Naive thymus-derived CD8-positive, alpha-beta T cell (primary cell): ENCODE measurements around the gene CYB561D1. TPM values are rescaled to one million over a fixed set of nuclear protein-coding genes. Genes with fewer than 3 reads are reported as not detected.

Experiments
- ATAC-seq, 2 donors: fragments of 150-1000 bp; cut with Tn5 transposase in 1 of 2; sonication (Bioruptor Pico), chemical (Tn5 transposase) in 1 of 2; 1 replicate in 1 of 2; 2 replicates in 1 of 2; pipeline ENCODE4 v1.10.0; 2021; ENCODE audit warnings: mild to moderate bottlenecking in 2 of 2, moderate library complexity in 2 of 2
- POLR2A ChIA-PET: fragments of 350-600 bp; sonication (Branson Sonifier 250); formaldehyde crosslinking; loops from one replicate; lab custom pipeline; 2021; ENCODE audit warnings: antibody characterized with exemption; lab: Charles Lee
- DNase-seq, 10 donors: peaks; one replicate each; pipeline versions ENCODE4 v3.0.0 to v3.0.0-alpha.2; 2020 to 2022
- H3K27ac Mint-ChIP-seq, 10 donors: one replicate each; pipeline ENCODE4 v1.8.0; 2020 to 2022; ENCODE audit warnings: mild to moderate bottlenecking in 10 of 10, mixed read lengths in 10 of 10, moderate library complexity in 4 of 10, inconsistent platforms in 1 of 10
- H3K27me3 Mint-ChIP-seq, 5 donors: one replicate each; pipeline ENCODE4 v1.8.0; 2021 to 2022; ENCODE audit warnings: mixed read lengths in 5 of 5
- H3K36me3 Mint-ChIP-seq, 3 donors: one replicate each; pipeline ENCODE4 v1.8.0; 2020 to 2022; ENCODE audit warnings: mixed read lengths in 3 of 3, mild to moderate bottlenecking in 2 of 3, inconsistent platforms in 1 of 3
- H3K4me1 Mint-ChIP-seq, 4 donors: one replicate each; pipeline ENCODE4 v1.8.0; 2021 to 2022; ENCODE audit warnings: mixed read lengths in 4 of 4
- H3K4me3 Mint-ChIP-seq, 10 donors: one replicate each; pipeline ENCODE4 v1.8.0; 2020 to 2022; ENCODE audit warnings: mild to moderate bottlenecking in 10 of 10, mixed read lengths in 10 of 10, moderate library complexity in 6 of 10, inconsistent platforms in 1 of 10
- H3K9me3 Mint-ChIP-seq, 9 donors: one replicate each; pipeline ENCODE4 v1.8.0; 2020 to 2022; ENCODE audit warnings: mixed read lengths in 9 of 9, mild to moderate bottlenecking in 3 of 9, inconsistent platforms in 1 of 9, moderate library complexity in 1 of 9
- polyA plus RNA-seq, 3 donors: library from polyadenylated mRNA; unstranded; fragments of 300-500 nt; fragmentation: Illumina TruSeq; gene quantifications; one replicate each; pipeline ENCODE4 v1.2.3, GENCODE V29; 2021
- total RNA-seq, 8 experiments: library from RNA in 2 of 8; stranded (reverse) in 2 of 8; gene quantifications; one replicate each; pipeline ENCODE4 v1.2.3 and lab custom pipeline; 2021 to 2026

CYB561D1 gene
- total and polyA plus RNA-seq, 5 experiments from 2014 or later: 12.4 to 33.6 (median 20.2) TPM

DNA sequence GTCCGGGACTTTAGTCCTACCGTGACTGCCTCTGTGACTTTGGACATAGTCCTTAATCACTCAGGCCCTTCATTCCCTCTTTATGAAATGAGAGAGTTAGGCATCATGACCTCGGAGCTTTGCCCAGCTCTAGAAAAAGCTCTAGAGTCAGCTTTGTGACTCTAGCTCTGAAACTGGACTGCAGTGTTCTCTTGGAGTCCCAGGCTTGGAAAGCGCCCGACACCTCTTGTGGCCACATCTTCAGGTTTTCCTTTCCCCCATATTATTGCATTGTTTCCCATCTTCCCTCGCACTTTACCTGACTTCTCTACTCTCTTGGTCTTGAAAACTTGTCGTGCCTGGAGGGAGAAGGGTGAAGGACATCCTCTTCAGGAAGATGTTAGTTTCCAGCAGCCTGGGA, 28.1 kb downstream of the CYB561D1 start:
- ATAC-seq: no peak
- H3K27ac Mint-ChIP-seq: no peak overlapping the region

DNA sequence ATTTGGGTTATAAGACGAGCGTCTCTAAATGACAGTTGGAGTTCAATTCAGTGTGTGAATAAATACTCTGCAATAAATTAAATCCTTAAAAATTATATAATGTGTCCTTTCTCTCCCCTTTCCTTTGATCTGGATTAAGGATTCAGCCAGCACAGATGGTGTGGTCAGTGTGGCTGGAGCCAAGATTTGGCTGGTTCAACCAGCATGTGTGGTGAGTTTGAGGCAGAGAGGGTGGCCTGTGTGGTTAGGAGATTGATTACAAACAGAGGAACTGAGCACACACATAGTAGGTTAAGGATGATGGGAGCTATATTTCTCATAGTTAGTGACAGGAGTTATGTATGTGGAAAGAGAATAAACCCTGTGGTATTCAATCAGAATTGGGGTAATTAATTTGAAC, 29.8 kb downstream of the CYB561D1 start:
- H3K9me3 Mint-ChIP-seq: no peaks in the 10 kb centered on the region
- ATAC-seq (no peak), DNase-seq (no peak)
- H3K27me3 Mint-ChIP-seq: peaks cover 0 to 4% (median 0%) of the 10 kb centered on the region in 5 donors
- no peaks in the 10 kb centered on the region for H3K36me3 Mint-ChIP-seq
- peak overlapping the region in 1 of 10 donors; percentile 66 for H3K27ac Mint-ChIP-seq
- peaks cover 0 to 12% (median 3%) of the 10 kb centered on the region in 4 donors for H3K4me1 Mint-ChIP-seq
- H3K4me3 Mint-ChIP-seq: no peak overlapping the region
- POLR2A ChIA-PET: interaction anchor here (0.6 to 1.3 kb wide), 4 partner anchors 13 to 29 kb away, joined by 3 to 4 read pairs (median 3); partner anchors contain the start of genes AMIGO1 and CYB561D1

More for the DNA sequence above, 28.1 kb downstream of the CYB561D1 start:
- H3K4me3 Mint-ChIP-seq: no peak overlapping the region
- no peaks in the 10 kb centered on the region for H3K36me3 Mint-ChIP-seq
- DNase-seq: no peak
- peaks cover 0 to 4% (median 0%) of the 10 kb centered on the region in 5 donors for H3K27me3 Mint-ChIP-seq
- POLR2A ChIA-PET: interaction anchor here (0.9 kb wide), 1 partner anchor 10 kb away, joined by 3 read pairs; no protein-coding TSS in a partner anchor
- H3K9me3 Mint-ChIP-seq: no peaks in the 10 kb centered on the region
- peaks cover 0 to 5% (median 3%) of the 10 kb centered on the region in 4 donors for H3K4me1 Mint-ChIP-seq

DNA sequence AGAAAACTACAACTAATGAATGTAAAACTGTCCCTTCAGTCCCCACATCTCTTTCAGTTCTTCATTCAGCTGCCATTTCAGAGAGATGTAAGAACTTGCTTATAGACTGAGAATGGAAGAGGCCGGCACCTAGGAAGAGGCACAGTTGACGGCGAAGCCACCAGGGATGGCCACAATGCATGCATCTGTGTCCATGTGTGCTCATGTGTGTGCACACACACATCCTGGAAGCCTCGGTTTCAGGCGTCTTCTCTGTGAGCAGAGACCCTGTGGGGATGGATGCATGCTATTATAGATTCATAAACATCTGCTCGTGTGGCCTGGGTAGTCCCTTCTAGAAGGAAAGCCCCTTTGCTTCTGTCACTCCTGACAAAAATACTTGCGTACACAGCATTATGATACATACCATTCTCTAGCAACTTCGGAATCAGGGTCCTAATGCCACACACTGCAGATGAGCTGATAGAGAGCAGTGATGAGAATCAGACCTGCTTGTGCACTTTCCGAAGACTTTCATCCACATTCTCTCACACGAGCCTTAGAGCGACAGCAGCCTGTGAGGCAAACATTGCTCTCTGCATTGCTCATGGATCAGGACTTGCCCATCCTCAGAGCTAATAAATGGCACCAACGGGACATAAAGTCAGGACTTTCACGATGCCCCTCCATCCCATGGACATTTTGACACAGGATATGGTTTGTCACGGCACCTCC, 33.4 kb downstream of the CYB561D1 start:
- Mint-ChIP-seq H3K4me3 (no peak overlapping the region), H3K27me3 (peaks cover 0 to 2% (median 0%) of the 10 kb centered on the region in 5 donors), H3K9me3 (no peaks in the 10 kb centered on the region), H3K36me3 (no peaks in the 10 kb centered on the region), H3K4me1 (peaks cover 22 to 38% (median 26%) of the 10 kb centered on the region in 4 donors), H3K27ac (peak overlapping the region in 3 of 10 donors; percentile 22 to 46 (median 25))
- ATAC-seq (no peak), DNase-seq (no peak)
- POLR2A ChIA-PET: interaction anchor here (14.0 kb wide), 1 partner anchor 28 kb away, joined by 462 read pairs; the partner anchor contains the start of genes AMIGO1 and CYB561D1

DNA sequence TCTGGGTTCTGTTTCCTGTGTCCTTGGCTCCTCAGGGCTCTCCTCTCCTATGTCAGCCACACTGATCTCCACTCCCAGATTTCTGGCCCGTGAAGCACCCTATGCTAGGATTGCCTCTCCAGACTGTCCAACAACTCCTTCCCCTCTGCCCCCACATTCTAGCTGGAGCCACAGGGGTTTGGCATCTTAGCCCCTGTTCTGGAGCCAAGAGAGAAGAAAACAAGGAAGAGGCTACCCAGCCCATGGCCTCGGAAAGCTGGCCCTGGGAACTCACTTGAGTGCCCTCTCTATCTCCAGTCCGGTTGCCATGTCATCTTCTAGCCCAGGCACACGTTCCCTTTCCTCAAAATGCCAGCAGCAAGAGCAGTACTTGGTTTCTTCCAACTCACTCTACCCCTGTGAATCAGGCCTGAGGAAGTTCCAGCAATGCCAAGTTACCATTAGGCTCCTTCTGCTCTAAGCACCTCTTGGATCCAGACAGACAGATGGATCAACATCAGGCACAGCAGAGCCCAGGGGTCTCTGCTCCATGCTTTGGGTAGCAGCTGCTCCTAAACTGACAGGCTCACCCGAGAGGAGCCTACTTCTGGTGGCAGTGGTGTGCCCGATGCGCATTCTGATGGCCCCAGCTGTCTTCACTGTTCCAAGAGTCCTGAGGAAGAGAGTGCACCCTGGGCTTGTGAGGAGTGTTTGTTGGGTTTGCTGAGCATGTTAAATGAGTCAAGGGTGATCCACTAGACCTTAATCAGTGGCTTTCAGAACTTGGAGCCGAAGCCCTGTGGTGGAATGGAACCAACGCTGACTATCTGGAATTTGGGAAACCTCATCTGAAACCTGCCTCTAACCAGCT, 34.2 kb downstream of the CYB561D1 start:
- Mint-ChIP-seq H3K9me3 (no peaks in the 10 kb centered on the region), H3K27ac (peak overlapping the region in 6 of 10 donors; percentile 3 to 76 (median 28)), H3K4me3 (no peak overlapping the region), H3K4me1 (peaks cover 26 to 45% (median 33%) of the 10 kb centered on the region in 4 donors), H3K27me3 (peaks cover 0 to 1% (median 0%) of the 10 kb centered on the region in 5 donors), H3K36me3 (no peaks in the 10 kb centered on the region)
- ATAC-seq (no peak), DNase-seq (no peak)
- POLR2A ChIA-PET: interaction anchor here (14.0 kb wide), 1 partner anchor 28 kb away, joined by 462 read pairs; the partner anchor contains the start of genes AMIGO1 and CYB561D1

DNA sequence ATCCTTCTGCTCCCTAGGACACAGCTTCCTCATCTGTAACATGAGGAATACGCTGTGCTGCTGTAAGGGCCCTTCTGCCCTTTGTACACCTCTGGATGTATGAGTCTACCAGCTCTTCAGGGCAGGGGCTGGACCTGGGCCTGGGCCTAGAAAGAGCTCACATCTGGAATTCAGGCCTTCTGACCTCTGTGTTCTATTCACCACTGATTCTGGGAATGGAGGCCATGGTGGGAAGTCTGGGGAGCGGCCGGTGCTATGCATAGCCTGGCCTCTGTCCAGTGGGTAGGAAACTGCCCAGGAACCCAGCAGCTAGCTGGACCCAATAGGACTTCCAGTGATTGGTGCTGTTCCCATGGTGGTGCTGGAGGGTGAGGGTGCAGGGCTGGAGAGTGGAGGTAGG, 34.8 kb downstream of the CYB561D1 start:
- H3K4me1 Mint-ChIP-seq: peaks cover 26 to 45% (median 33%) of the 10 kb centered on the region in 4 donors
- peak overlapping the region in 4 of 10 donors; percentile 19 to 83 (median 52) for H3K27ac Mint-ChIP-seq
- no peak overlapping the region for H3K4me3 Mint-ChIP-seq
- no peaks in the 10 kb centered on the region for H3K9me3 Mint-ChIP-seq
- ATAC-seq (no peak), DNase-seq (no peak)
- no peaks in the 10 kb centered on the region for H3K36me3 Mint-ChIP-seq
- POLR2A ChIA-PET: interaction anchor here (5.5 to 14.0 kb wide), 2 partner anchors 29 to 44 kb away, joined by 55 to 462 read pairs; partner anchors contain the start of genes AMIGO1, ATXN7L2 and CYB561D1
- peaks cover 0 to 1% (median 0%) of the 10 kb centered on the region in 5 donors for H3K27me3 Mint-ChIP-seq

DNA sequence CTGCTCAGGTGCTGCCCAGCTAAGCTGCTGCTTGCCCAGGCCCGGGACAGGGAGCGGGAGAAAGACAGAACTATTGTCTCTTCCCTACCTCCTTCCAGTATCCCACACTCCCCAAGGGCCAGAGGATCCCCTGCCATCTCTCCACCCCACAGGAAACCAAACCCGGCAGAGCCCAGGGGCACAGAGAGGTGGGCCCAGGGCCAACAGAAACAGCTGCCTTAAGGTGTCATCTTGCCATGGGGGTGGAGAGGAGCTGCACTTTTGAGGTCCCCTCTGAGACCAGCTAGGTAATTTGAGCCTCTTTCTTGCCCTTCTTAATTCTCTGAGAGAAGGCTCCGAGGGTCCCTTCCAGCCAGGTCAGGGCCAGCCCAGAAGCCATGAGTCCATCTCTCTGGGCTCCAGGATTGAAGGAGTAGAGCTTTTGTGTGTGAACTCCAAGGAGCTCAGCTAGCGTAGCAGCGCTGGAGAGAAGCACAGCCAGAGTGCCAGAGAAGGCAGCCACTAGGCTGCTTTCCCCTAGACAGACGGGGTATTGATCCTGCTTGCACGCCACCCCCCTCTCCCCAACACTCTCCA, 36.1 kb downstream of the CYB561D1 start:
- DNase-seq (no peak), ATAC-seq (no peak)
- Mint-ChIP-seq H3K36me3 (no peaks in the 10 kb centered on the region), H3K27ac (peak overlapping the region in 8 of 10 donors; percentile 15 to 80 (median 62)), H3K27me3 (peaks cover 0 to 1% (median 0%) of the 10 kb centered on the region in 5 donors), H3K9me3 (no peaks in the 10 kb centered on the region), H3K4me3 (peak overlapping the region in 1 of 10 donors; percentile 14), H3K4me1 (peaks cover 26 to 45% (median 33%) of the 10 kb centered on the region in 4 donors)
- POLR2A ChIA-PET: interaction anchor here (1.3 to 14.0 kb wide), 3 partner anchors 30 to 104 kb away, joined by 7 to 462 read pairs (median 55); partner anchors contain the start of genes AMIGO1, ATXN7L2, CYB561D1 and PSMA5

DNA sequence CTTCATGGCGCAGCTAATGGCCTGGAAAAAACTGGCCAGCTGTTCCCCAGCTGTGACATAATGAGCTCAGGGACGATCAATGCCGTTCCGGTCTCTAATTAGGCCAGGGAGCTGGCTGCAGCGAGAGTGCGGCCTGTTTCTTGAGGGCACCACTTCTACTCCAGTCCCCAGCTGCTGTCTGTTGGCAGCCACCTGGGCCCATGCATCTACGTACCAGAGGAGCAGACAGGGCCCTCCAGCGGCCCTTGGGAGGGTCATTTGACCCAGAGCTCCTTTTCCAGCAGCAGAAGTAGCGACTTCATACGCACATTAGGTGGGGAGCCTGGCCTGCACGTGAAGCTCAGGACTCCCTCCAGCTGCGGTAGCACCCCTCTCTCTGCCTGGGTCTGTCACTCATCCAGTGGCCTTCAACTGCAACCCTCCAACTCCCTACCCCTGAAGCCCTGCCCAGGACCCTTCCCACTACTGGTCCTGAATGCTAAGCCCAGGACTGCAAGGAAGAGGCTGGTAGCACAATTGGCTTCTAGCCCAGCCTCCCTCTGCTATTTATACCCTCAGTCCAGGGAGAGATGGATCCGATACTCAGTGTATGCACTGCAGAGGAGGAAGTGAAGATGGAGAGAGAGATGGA, 36.7 kb downstream of the CYB561D1 start:
- POLR2A ChIA-PET: interaction anchor here (1.0 to 14.0 kb wide), 4 partner anchors 18 to 105 kb away, joined by 3 to 462 read pairs (median 31); partner anchors contain the start of genes AMIGO1, ATXN7L2, CYB561D1 and GNAI3
- DNase-seq (no peak), ATAC-seq (no peak)
- Mint-ChIP-seq H3K4me1 (peaks cover 26 to 45% (median 33%) of the 10 kb centered on the region in 4 donors), H3K4me3 (peak overlapping the region; percentile 40 to 84 (median 68)), H3K9me3 (no peaks in the 10 kb centered on the region), H3K27me3 (peaks cover 0 to 1% (median 0%) of the 10 kb centered on the region in 5 donors), H3K27ac (peak overlapping the region in 9 of 10 donors; percentile 55 to 96 (median 85)), H3K36me3 (no peaks in the 10 kb centered on the region)

DNA sequence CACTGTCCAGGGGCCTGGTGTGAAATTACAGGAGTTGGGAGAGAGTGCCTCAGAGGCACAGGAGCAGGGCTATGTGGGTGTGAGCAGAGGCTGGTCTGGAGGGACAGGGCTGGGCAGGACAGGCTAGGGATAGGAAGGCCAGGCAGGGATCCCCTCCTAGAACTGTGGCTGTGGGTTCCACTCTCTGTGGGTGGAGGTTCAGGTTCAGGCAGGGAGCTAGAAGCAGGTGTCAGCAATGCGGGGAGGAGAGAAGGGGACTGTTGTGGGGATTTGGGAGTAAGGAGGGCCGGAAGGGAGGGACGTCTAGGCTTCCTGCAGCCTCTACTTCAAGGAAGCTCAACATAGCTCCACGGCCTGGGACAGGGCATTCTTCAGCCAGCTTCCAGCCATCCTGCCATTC, 37.5 kb downstream of the CYB561D1 start:
- Mint-ChIP-seq H3K27ac (peak overlapping the region; percentile 49 to 96 (median 84)), H3K36me3 (no peaks in the 10 kb centered on the region), H3K4me3 (peak overlapping the region; percentile 40 to 84 (median 68)), H3K27me3 (no peaks in the 10 kb centered on the region), H3K4me1 (peaks cover 23 to 45% (median 33%) of the 10 kb centered on the region in 4 donors), H3K9me3 (no peaks in the 10 kb centered on the region)
- ATAC-seq (no peak), DNase-seq (no peak)
- POLR2A ChIA-PET: interaction anchor here (0.6 to 14.0 kb wide), 10 partner anchors 10 to 105 kb away, joined by 3 to 462 read pairs (median 4); partner anchors contain the start of genes AMIGO1, ATXN7L2, CYB561D1 and GNAI3

DNA sequence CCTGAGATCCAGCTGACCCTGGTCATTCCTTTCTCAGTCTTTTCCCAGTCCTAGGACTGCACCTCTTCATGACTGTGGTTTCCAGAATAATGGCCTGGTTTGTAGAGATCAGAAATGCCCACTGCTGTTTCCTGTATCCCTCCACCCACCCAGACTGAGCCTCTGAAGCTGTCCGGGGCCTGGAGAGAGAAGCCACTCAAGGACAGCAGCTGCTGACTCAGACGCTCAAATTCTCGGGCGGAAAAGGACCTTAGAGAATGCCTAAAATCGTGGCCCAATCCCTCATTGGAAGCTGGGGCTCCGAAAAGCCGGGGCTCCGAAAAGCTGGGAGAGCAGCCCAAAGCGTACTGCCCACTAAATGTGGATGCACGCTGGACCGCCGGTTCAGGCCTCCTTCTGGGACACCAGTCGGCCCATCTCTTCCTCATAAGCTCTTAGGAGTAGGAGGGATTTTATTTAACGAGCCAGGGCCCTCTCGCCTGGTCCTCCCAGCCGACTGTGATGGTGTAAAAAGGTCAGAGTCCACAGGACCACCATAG, 38.0 kb downstream of the CYB561D1 start:
- no peak for ATAC-seq
- no peaks in the 10 kb centered on the region for H3K36me3 Mint-ChIP-seq
- H3K9me3 Mint-ChIP-seq: no peaks in the 10 kb centered on the region
- H3K27me3 Mint-ChIP-seq: no peaks in the 10 kb centered on the region
- POLR2A ChIA-PET: interaction anchor here (1.1 to 14.0 kb wide), 9 partner anchors 10 to 105 kb away, joined by 3 to 462 read pairs (median 5); partner anchors contain the start of genes AMIGO1, ATXN7L2, CYB561D1 and GNAI3
- peak overlapping the region; percentile 29 to 96 (median 91) for H3K27ac Mint-ChIP-seq
- H3K4me3 Mint-ChIP-seq: peak overlapping the region; percentile 69 to 89 (median 85)
- DNase-seq: no peak
- peaks cover 23 to 45% (median 33%) of the 10 kb centered on the region in 4 donors for H3K4me1 Mint-ChIP-seq

DNA sequence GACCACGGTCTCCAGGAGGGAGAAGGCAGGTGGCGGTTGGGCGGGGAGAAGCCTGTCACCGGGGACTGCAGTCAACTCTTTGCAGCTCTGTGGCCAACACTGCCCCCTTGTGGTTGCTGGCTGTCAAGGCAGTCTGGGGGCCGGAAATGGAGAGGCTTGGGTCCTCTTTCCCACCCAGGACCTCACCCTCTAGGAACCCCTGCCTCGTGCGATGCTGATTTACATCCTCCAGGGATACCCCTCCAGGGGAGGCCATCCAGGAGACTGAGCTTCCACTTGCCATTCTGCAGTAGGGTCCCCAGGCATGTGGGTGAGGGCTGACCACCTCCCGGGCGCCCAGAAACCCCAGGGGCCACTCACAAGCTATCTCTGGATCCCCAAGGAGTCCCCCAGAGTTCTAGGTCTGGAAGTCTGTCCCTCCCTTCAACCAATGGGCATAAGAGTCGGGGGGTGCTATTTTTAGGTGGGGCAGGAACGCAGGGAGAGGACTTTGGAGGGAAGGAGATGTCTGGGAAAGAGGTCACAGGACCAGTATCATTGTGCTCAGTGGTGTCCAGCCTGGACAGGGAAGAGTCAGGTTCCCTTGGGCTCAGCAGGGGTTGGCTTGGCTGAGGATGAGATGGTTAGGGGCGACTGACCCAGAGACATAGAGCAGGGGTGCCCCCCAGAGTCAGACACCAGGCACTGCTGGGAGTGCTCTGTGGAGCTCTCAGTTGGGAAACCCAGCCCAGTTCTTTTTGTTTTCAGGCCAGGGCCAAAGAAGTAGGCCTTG, 38.7 kb downstream of the CYB561D1 start:
- ATAC-seq (peak; percentile 85 to 91), DNase-seq (peak; percentile 80 to 97 (median 90))
- Mint-ChIP-seq H3K27ac (peak overlapping the region; percentile 74 to 96 (median 93)), H3K36me3 (no peaks in the 10 kb centered on the region), H3K9me3 (no peaks in the 10 kb centered on the region), H3K27me3 (no peaks in the 10 kb centered on the region), H3K4me1 (peaks cover 23 to 45% (median 33%) of the 10 kb centered on the region in 4 donors), H3K4me3 (peak overlapping the region; percentile 69 to 89 (median 85))
- POLR2A ChIA-PET: interaction anchor here (0.9 to 14.0 kb wide), 11 partner anchors 11 to 432 kb away, joined by 3 to 462 read pairs (median 4); partner anchors contain the start of genes AMIGO1, ATXN7L2, CYB561D1 and GNAI3
